Measurements from ENCODE around the gene PPAT.

GRCh38 chr4:56466910-56467283 lies 31.5 kb upstream of the PPAT start:
- TF ChIP-seq CTCF (conservative IDR thresholded peaks at IDR 0.05) (no peak), ZFX (IDR thresholded peaks at IDR 0.05) (no peak)

Measured in C4-2B (cell line).